ENCODE measurements around the gene ARPP21.

DNA sequence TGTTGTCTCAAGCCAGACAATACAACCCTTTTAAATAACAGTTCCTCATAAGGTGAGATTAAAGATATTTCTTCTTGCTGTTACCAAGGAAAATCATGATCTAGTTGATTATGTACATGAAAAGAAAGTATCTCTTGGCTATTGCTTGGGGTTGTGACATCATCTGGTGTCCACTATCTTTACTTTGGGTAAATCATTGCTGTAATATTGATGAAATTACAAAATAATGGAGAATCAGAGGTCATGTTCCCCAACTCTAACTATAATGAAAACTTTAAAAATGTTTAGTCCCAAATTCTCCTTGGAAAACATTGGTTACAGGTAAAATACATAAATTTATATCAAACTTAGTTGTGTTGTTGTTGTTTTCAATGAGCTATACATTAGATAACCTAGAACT, 142.2 kb downstream of the ARPP21 start:
- TF ChIP-seq POLR2A (IDR thresholded peaks at IDR 0.05; ENCODE audit: low read length), result no peak
- TF ChIP-seq GATA1 (IDR thresholded peaks at IDR 0.05; ENCODE audit: low read depth, low read length), result no peak
